Femur (tissue), 1 donor: Measurements from ENCODE around the gene P2RY13.
A peak's percentile ranks its signal among the peaks of the same experiment; 100 is the strongest.

Source experiments
- DNase-seq: peaks from one replicate; pipeline ENCODE4 v3.0.0-alpha.2; 2017

Gene P2RY13

GRCh38 chr3:151329363-151329762, at the start of gene P2RY13:
Gene P2RY13, minus strand, starts transcription at chr3:151329549. Its CDS starts 21 bp downstream, at chr3:151329528.
- no peak for DNase-seq

GRCh38 chr3:151377768-151378385, 48.5 kb upstream of the P2RY13 start:
- no peak for DNase-seq

- no peak for DNase-seq
These were observed 42.9 kb upstream of the P2RY13 start for GRCh38 chr3:151372063-151372820.

- no peak for DNase-seq
These were observed 42.2 kb upstream of the P2RY13 start for GRCh38 chr3:151371526-151371925.

GRCh38 chr3:151367448-151367847, 38.1 kb upstream of the P2RY13 start:
- no peak for DNase-seq

GRCh38 chr3:151366993-151367392, 37.6 kb upstream of the P2RY13 start:
- no peak for DNase-seq

GRCh38 chr3:151362751-151363174, 33.4 kb upstream of the P2RY13 start:
- no peak for DNase-seq

GRCh38 chr3:151357463-151357850, 28.1 kb upstream of the P2RY13 start:
- no peak for DNase-seq

GRCh38 chr3:151356794-151357462, 27.6 kb upstream of the P2RY13 start:
- no peak for DNase-seq

- no peak for DNase-seq
These were observed 22.3 kb upstream of the P2RY13 start for GRCh38 chr3:151351648-151352047.

- DNase-seq = no peak
These were observed 21.9 kb upstream of the P2RY13 start for GRCh38 chr3:151351219-151351618.

- no peak for DNase-seq
These were observed 21.3 kb upstream of the P2RY13 start for GRCh38 chr3:151350656-151351055.

- DNase-seq = peak; percentile 33
These were observed 18.1 kb upstream of the P2RY13 start for GRCh38 chr3:151347432-151347831.

GRCh38 chr3:151346292-151346691, 16.9 kb upstream of the P2RY13 start:
- DNase-seq = no peak

GRCh38 chr3:151345859-151346258, 16.5 kb upstream of the P2RY13 start:
- peak; percentile 37 for DNase-seq

GRCh38 chr3:151331696-151332095, 2.3 kb upstream of the P2RY13 start:
- DNase-seq = no peak

- DNase-seq = no peak
These were observed 1.6 kb upstream of the P2RY13 start for GRCh38 chr3:151330899-151331298.

GRCh38 chr3:151330379-151330778, 1.0 kb upstream of the P2RY13 start:
- no peak for DNase-seq

- DNase-seq = no peak
These were observed 902 bp downstream of the P2RY13 start for GRCh38 chr3:151328298-151328995.

- no peak for DNase-seq
These were observed 1.7 kb downstream of the P2RY13 start for GRCh38 chr3:151327571-151328198.

- DNase-seq = no peak
These were observed 6.8 kb downstream of the P2RY13 start for GRCh38 chr3:151322511-151322910.

GRCh38 chr3:151321526-151321925, 7.8 kb downstream of the P2RY13 start:
- DNase-seq = no peak

- no peak for DNase-seq
These were observed 9.2 kb downstream of the P2RY13 start for GRCh38 chr3:151320131-151320530.
